ENCODE results near the gene ESD.

ESD gene

DNA sequence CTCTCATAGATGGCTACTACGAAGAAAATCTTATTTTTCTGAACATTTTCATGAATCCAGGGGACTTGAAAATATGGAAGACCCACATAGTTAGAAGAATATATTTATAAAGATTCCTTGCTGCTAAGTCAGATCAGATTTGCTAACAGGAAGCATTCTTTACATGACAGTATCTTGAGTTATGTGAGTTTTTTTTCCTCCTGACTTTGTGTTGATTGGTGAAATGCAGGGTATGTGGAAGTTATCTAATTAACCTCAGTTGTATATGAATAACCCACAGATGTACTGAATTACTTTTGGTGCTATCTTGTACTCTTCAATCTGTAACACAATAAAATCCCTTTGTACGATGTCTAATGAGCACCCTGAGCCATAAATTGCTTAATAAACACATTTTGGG is 53.8 kb downstream of the ESD start:
- no peak for DNase-seq

DNA sequence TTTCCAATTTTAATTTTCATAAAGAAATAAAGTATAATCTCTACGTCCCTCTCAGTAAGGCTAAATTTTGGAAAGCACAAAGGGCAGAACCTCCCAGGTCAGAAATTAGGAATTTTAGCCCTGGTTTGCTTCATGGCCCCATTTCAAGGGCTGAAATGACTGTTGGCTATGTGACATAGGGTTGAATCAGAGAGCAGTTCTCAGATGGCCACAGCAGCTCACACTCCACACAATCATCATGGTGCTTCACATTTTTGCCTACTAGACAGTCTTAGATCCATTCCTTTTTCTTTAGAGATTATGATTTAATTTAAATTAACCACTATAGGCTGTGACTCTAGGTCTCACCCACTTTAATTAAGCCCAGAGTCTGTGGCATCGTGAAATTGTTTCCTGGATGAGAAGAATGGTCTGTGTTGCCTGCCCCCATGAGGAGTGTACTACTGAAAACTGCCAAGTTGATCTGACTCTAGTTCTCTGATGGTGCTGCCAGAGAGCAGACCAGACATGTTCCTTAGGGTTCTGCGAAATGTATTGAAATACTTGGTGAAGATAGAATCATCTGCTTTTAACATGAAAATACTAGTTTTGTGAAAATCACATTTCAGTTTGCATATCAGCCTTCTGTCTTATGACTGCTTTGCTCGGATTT is 57.4 kb downstream of the ESD start:
- DNase-seq, result no peak

DNA sequence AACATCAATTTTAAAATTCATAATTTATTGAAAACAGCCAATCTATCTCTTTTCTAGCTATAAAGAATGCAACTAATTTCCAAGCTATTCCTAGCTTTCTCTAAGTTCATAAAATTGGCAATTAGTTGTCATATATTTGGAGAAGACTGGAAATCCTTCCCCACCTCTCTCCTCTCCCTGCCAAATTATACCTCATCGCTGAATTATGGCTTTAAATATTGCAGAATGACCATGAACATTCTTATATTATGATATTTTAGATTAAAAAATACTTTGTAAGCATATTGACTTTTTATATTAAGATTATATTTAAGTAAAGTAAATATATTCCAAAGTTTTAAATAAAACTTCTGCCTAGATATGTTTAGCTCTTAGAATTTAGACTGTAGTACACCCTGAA is 58.2 kb downstream of the ESD start:
- DNase-seq, result no peak

DNA sequence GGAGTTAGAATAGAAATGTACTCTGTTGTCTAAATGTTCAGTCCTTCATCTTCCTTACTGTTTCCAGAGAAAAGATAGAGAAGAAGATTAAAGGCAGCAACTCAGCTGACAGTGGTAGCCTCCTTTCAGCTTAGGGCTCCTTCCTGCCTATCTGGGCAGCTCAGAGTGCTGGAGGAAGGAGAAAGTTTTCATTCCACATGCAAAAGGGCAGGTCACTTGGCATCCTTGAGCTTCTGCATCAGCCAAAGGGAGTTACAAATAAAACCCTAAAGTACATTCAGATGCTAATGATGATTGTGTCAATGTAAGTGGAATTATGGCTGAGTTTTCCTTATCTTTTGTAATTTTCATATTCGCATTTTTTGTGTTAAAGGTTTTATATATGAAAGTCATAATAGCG is 58.9 kb downstream of the ESD start:
- no peak for DNase-seq

DNA sequence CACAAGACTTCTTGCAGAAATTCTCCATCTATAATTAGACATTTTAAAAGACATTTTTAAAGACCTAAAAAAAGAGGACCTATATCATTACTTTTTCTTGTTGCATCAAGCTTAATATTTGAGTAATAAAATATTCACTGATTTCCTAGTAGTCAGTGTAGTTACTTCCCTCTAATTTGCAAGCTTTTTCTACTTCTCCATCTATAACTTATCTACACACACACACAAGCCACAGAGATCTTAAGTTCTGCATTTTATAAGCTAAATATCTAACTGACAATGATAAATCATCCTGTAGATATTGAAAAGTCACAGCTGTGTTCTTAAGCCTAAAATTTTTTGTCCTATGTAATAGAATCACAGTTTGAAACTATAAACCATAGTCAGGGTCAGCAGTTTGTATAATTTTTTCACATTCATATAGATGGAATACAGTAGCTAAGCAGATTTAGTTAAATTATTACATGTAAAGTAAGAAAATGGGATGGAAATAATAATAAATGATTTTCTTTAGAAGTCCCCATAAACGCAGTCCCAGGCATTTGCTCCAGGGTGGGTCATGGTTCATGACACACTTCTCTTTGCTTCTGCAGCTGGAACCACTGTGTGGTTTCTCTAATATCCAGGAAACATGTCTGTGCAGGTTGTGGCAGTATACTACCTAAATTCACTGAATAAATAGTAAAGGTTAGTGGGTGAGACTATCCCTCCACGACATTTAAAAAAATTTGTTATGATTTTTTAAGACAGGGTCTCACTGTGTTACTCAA is 60.2 kb downstream of the ESD start:
- DNase-seq, result no peak

DNA sequence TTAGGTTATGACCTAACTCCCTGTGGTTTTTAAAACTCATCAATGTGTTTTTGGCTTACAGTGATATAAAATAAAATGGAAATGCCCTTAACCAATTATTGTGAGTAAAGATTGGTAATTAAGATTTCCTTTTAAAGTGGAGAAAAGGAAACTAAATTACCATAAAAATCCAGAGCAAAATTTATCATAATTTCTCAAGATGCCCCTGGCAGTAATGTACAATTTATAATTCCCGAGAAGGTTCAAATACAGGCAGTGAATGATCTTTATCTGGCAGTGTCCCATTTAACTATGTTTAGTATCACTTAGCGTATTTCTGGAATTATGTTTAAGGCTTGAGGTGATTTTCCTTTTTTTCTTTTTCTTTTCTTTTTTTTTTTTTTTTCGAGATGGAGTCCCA is 61.5 kb downstream of the ESD start:
- no peak for DNase-seq

DNA sequence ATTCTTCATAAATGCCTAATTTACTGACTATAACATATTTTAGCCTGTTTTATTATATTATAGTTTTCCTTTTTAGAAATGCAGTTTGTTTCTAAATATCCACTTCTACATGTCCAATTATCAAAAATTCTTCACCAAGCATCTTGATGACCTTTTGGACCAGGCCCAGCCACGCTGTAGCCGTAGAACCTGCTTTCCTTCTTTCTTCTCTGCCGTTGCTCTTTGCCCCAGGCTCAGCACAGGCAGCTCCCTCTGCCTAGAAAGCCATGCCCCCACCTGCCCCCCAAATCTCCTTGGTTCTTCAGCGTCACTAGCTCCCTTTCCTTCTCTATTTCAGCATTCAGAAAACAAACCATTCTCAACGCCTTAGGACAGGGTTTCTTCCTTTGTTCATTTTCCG is 65.4 kb downstream of the ESD start:
- no peak for DNase-seq

DNA sequence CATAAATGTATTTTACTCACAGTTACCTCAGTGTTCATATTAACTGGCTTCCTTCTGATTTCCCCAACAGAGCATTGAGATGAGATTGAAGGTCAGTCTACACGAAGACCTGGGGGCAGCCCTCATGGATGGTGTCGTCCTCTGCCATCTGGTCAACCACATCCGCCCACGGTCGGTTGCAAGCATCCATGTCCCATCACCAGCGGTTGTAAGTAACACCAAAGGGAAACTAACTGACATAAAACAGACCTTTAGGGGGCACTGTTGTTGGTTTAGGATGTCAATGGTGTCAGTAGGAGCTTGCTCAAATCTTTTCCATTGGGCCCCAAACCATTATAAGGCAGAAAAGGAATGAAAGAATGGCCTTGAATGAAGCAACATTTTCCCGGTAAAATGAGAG is 68.2 kb downstream of the ESD start:
- no peak for DNase-seq

DNA sequence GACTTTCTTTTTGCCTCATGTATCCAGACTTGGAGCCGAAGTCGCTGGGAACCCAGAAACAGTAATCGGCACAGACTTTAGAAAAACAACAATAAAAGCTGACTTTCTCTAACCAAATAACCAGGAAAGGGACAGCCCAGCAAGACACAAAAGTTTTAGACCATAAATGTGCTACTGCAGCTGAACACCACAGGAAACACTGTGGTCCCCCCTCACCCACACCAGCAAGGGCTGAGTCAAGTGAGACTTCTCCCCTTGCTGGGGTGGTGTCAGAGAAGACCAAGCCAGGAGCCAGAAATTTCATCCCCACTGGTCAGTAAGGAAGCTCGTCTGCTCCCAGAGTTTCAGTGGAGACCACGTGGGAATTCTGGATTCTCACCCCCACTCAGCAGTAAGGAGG is 70.6 kb downstream of the ESD start:
- no peak for DNase-seq

Data from NCI-H524 treated with DMSO at 0.1 percent for 48 hours (cell line).